Nephron (organoid): ENCODE measurements around the gene GABRD.
"Not testable (repeated sequence)": the region's sequence is repeated elsewhere in the genome, so short reads cannot be mapped to it uniquely, and the experiment has no call there.

Source experiments
- H3K27ac Mint-ChIP-seq, 3 experiments: 2 replicates each; pipeline ENCODE4 v1.8.0; 2020; ENCODE audit warnings: mixed read lengths in 3 of 3, mild to moderate bottlenecking in 2 of 3, moderate library complexity in 1 of 3
- H3K27me3 Mint-ChIP-seq: 2 replicates; pipeline ENCODE4 v1.8.0; 2021; ENCODE audit warnings: low read depth, mild to moderate bottlenecking, moderate library complexity, mixed read lengths
- H3K36me3 Mint-ChIP-seq: 2 replicates; pipeline ENCODE4 v1.8.0; 2020; ENCODE audit warnings: low read depth, mixed read lengths
- H3K4me1 Mint-ChIP-seq: 2 replicates; pipeline ENCODE4 v1.8.0; 2020; ENCODE audit warnings: mixed read lengths
- H3K4me3 Mint-ChIP-seq, 3 experiments: 2 replicates each; pipeline ENCODE4 v1.8.0; 2020; ENCODE audit warnings: mild to moderate bottlenecking in 3 of 3, mixed read lengths in 3 of 3, moderate library complexity in 2 of 3
- H3K9me3 Mint-ChIP-seq: 2 replicates; pipeline ENCODE4 v1.8.0; 2020; ENCODE audit warnings: mixed read lengths
- TF ChIP-seq, protein P1 (sequence below), 3 experiments: fragments of 200-600 bp; sonication (generic); IDR thresholded peaks; one replicate each; pipeline ENCODE4 v1.5.0; 2021; ENCODE audit warnings: antibody characterized with exemption in 3 of 3; ENCODE audit not compliant: unreplicated experiment in 3 of 3

GABRD gene

DNA sequence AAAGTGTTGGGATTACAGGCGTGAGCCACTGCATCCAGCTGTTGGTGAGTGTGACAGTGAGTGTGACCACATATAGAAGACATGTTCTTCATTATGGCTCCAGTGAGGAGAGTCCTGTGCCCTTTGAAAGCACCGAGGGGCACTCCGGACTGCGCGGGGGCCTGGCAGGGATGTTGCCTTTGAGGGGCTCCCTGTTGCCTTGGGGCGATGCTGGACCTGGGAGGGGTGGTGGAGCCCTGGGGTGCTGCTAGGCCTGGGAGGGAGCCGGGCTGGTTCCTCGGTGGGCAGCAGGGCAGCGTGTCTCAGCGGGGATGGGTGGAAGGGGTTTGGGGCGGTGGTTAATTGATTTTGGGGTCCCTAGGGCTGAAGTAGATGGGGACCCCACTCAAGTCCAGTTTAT, 41.0 kb upstream of the GABRD start:
- Mint-ChIP-seq H3K36me3 (no peaks in the 10 kb centered on the region), H3K9me3 (no peaks in the 10 kb centered on the region), H3K27me3 (peaks cover 25% of the 10 kb centered on the region), H3K4me1 (no peaks in the 10 kb centered on the region), H3K4me3 (no peak overlapping the region), H3K27ac (no peak overlapping the region)
- TF ChIP-seq, protein P1, sequence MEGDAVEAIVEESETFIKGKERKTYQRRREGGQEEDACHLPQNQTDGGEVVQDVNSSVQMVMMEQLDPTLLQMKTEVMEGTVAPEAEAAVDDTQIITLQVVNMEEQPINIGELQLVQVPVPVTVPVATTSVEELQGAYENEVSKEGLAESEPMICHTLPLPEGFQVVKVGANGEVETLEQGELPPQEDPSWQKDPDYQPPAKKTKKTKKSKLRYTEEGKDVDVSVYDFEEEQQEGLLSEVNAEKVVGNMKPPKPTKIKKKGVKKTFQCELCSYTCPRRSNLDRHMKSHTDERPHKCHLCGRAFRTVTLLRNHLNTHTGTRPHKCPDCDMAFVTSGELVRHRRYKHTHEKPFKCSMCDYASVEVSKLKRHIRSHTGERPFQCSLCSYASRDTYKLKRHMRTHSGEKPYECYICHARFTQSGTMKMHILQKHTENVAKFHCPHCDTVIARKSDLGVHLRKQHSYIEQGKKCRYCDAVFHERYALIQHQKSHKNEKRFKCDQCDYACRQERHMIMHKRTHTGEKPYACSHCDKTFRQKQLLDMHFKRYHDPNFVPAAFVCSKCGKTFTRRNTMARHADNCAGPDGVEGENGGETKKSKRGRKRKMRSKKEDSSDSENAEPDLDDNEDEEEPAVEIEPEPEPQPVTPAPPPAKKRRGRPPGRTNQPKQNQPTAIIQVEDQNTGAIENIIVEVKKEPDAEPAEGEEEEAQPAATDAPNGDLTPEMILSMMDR (IDR thresholded peaks at IDR 0.05; ENCODE audit: unreplicated experiment in 3 of 3), result no peak

GRCh38 chr1:1978690-1979481, 40.3 kb upstream of the GABRD start:
- H3K4me1 Mint-ChIP-seq, H3K4me3 Mint-ChIP-seq, H3K27ac Mint-ChIP-seq, H3K36me3 Mint-ChIP-seq, H3K9me3 Mint-ChIP-seq: not testable (repeated sequence)
- H3K27me3 Mint-ChIP-seq, result peaks cover 25% of the 10 kb centered on the region

DNA sequence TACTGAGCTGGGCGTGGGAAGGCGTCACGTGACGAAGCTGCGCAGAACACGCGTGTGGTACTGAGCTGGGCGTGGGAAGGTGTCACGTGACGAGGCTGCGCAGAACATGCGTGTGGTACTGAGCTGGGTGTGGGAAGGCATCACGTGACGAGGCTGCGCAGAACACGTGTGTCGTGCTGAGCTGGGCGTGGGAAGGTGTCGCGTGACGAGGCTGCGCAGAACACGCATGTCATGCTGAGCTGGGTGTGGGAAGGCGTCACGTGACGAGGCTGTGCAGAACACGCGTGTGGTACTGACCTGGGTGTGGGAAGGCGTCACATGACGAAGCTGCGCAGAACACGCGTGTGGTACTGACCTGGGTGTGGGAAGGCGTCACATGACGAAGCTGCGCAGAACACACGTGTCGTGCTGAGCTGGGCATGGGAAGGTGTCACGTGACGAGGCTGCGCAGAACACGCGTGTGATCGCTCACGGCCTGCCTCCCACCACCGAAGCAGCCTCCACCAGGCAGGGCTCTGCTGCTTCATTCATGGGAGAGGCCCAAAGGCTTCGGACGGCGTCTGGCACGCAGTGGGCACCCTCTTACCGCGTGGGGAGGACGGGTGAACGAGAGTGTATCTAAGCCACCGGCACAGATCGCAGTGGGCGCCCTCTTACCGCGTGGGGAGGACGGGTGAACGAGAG, 39.5 kb upstream of the GABRD start:
- TF ChIP-seq, protein P1 (IDR thresholded peaks at IDR 0.05; ENCODE audit: unreplicated experiment in 3 of 3), result no peak
- no peaks in the 10 kb centered on the region for H3K4me1 Mint-ChIP-seq
- H3K36me3 Mint-ChIP-seq, result no peaks in the 10 kb centered on the region
- no peaks in the 10 kb centered on the region for H3K9me3 Mint-ChIP-seq
- no peak overlapping the region for H3K27ac Mint-ChIP-seq
- no peak overlapping the region for H3K4me3 Mint-ChIP-seq
- peaks cover 27% of the 10 kb centered on the region for H3K27me3 Mint-ChIP-seq

DNA sequence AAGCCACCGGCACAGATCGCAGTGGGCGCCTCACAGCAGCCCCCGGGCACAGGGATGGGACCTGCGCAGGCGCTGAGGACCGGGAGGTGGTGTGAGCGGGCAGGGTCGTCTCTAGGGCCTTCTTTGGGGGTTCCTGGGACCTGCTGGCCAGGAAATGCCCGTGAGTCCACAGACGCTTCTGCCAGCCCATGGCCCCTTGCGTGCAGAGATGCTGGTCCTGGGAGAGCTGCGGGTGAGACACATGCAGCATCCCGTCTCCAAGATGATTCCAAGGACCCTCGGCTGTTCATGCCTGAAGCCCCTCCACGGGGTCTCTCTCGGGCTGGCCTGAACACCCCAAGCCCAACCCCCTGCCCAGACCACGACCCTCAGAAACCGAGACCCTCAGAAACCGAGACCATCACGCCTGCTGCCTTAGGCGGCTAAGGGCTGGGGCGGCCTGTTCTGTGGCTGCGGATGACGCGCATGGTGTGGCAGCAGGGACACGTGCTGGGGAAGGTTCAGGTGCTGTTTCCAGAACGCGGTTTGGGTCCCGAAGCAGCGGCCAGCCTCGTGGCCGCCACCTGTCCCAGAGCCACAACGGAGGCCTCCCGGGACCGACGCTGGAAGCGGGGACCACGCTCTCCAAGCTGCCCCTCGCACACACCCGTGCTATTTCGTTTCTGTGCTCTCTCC, 38.5 kb upstream of the GABRD start:
- peaks cover 24% of the 10 kb centered on the region for H3K27me3 Mint-ChIP-seq
- H3K4me1 Mint-ChIP-seq, result no peaks in the 10 kb centered on the region
- H3K36me3 Mint-ChIP-seq, result no peaks in the 10 kb centered on the region
- TF ChIP-seq, protein P1 (IDR thresholded peaks at IDR 0.05; ENCODE audit: unreplicated experiment in 3 of 3), result no peak
- no peak overlapping the region for H3K27ac Mint-ChIP-seq
- H3K4me3 Mint-ChIP-seq, result no peak overlapping the region
- H3K9me3 Mint-ChIP-seq, result no peaks in the 10 kb centered on the region

- no peaks in the 10 kb centered on the region for H3K4me1 Mint-ChIP-seq
- TF ChIP-seq, protein P1 (IDR thresholded peaks at IDR 0.05; ENCODE audit: unreplicated experiment in 3 of 3), result no peak
- no peak overlapping the region for H3K27ac Mint-ChIP-seq
These were observed 38.0 kb upstream of the GABRD start for GRCh38 chr1:1981142-1981500.

DNA sequence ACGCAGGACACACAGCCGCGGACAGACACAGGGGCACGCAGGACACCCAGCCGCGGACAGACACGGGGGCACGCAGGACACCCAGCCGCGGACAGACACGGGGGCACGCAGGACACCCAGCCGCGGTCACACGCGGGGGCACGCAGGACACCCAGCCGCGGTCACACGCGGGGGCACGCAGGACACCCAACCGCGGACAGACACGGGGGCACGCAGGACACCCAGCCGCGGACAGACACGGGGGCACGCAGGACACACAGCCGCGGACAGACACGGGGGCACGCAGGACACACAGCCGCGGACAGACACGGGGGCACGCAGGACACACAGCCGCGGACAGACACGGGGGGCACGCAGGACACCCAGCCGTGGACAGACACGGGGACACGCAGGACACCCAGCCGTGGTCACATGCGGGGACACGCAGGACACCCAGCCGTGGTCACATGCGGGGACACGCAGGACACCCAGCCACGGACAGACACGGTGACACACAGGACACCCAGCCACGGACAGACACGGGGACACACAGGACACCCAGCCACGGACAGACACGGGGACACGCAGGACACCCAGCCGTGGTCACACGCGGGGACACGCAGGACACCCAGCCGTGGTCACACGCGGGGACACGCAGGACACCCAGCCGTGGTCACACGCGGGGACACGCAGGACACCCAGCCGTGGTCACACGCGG, 37.4 kb upstream of the GABRD start:
- not testable (repeated sequence) for H3K27ac Mint-ChIP-seq, H3K4me3 Mint-ChIP-seq, H3K36me3 Mint-ChIP-seq, H3K9me3 Mint-ChIP-seq, H3K4me1 Mint-ChIP-seq
- peaks cover 17% of the 10 kb centered on the region for H3K27me3 Mint-ChIP-seq

More at GRCh38 chr1:1981142-1981500, 38.0 kb upstream of the GABRD start:
- Mint-ChIP-seq H3K27me3 (peaks cover 22% of the 10 kb centered on the region), H3K4me3 (no peak overlapping the region), H3K36me3 (no peaks in the 10 kb centered on the region), H3K9me3 (no peaks in the 10 kb centered on the region)
